ENCODE data around the gene GPAT3.

The GPAT3 gene

DNA sequence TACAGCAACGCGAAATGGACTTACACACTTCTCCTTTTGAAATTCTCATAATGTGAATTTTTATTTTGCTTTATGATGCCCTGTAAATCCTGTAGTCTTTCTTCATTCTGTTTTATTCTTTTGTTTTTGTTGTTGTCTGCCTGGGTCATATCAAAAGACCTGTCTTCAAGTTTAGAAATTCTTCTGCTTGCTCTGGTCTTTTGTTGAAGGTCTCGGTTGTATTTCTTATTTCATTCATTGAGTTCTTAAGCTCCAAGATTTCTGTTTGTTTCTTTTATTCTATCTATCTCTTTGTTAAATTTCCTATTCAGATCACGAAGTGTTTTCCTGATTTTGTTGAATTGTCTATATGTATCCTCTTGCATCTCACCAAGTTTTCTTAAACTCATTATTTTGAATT, 78.1 kb downstream of the GPAT3 start:
- H3K79me2 ChIP-seq (ENCODE audit: control insufficient read depth, low read length): no peaks in the 10 kb centered on the region
- H3F3A ChIP-seq (ENCODE audit: control insufficient read depth, insufficient read depth): no peaks in the 10 kb centered on the region
- H3K9me2 ChIP-seq (replicated peaks; ENCODE audit: control insufficient read depth, low read length): no peaks in the 10 kb centered on the region
- no peak overlapping the region for H3K4me3 ChIP-seq (ENCODE audit: low read length)
- no peaks in the 10 kb centered on the region for H3K36me3 ChIP-seq (ENCODE audit: control insufficient read depth, low read length)
- no peaks in the 10 kb centered on the region for H3K27me3 ChIP-seq (ENCODE audit: control insufficient read depth, low read length)
- H3K4me2 ChIP-seq (ENCODE audit: low read length): no peak overlapping the region
- H3K27ac ChIP-seq (ENCODE audit: low read depth, low read length): no peak overlapping the region
- no peaks in the 10 kb centered on the region; the same call in none of the 2 replicates for H3K9me3 ChIP-seq (ENCODE audit: control insufficient read depth, insufficient read depth, low read length)
- no peak for TF ChIP-seq EZH2phosphoT487 (IDR thresholded peaks at IDR 0.05; ENCODE audit: borderline replicate concordance, low read length)
- TF ChIP-seq, protein P1, sequence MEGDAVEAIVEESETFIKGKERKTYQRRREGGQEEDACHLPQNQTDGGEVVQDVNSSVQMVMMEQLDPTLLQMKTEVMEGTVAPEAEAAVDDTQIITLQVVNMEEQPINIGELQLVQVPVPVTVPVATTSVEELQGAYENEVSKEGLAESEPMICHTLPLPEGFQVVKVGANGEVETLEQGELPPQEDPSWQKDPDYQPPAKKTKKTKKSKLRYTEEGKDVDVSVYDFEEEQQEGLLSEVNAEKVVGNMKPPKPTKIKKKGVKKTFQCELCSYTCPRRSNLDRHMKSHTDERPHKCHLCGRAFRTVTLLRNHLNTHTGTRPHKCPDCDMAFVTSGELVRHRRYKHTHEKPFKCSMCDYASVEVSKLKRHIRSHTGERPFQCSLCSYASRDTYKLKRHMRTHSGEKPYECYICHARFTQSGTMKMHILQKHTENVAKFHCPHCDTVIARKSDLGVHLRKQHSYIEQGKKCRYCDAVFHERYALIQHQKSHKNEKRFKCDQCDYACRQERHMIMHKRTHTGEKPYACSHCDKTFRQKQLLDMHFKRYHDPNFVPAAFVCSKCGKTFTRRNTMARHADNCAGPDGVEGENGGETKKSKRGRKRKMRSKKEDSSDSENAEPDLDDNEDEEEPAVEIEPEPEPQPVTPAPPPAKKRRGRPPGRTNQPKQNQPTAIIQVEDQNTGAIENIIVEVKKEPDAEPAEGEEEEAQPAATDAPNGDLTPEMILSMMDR (IDR thresholded peaks at IDR 0.05; ENCODE audit: low read depth, low read length, poor library complexity, severe bottlenecking): no peak
- no peaks in the 10 kb centered on the region for H4K20me1 ChIP-seq (ENCODE audit: control insufficient read depth, insufficient read depth, low read depth, low read length)
- H3K4me1 ChIP-seq (ENCODE audit: control insufficient read depth, low read length): no peaks in the 10 kb centered on the region

GRCh38 chr4:83616252-83616651, 80.3 kb downstream of the GPAT3 start:
- Histone ChIP-seq H3K27ac (ENCODE audit: low read depth, low read length) (no peak overlapping the region), H3K79me2 (ENCODE audit: control insufficient read depth, low read length) (no peaks in the 10 kb centered on the region), H3F3A (ENCODE audit: control insufficient read depth, insufficient read depth) (no peaks in the 10 kb centered on the region), H3K4me1 (ENCODE audit: control insufficient read depth, low read length) (no peaks in the 10 kb centered on the region), H4K20me1 (ENCODE audit: control insufficient read depth, insufficient read depth, low read depth, low read length) (no peaks in the 10 kb centered on the region), H3K4me3 (ENCODE audit: low read length) (no peak overlapping the region), H3K27me3 (ENCODE audit: control insufficient read depth, low read length) (peaks cover 2% of the 10 kb centered on the region; the same call in 1 of the 2 replicates), H3K4me2 (ENCODE audit: low read length) (no peak overlapping the region), H3K36me3 (ENCODE audit: control insufficient read depth, low read length) (no peaks in the 10 kb centered on the region), H3K9me3 (ENCODE audit: control insufficient read depth, insufficient read depth, low read length) (peaks cover 3% of the 10 kb centered on the region), H3K9me2 (replicated peaks; ENCODE audit: control insufficient read depth, low read length) (no peaks in the 10 kb centered on the region)
- no peak for TF ChIP-seq EZH2phosphoT487 (IDR thresholded peaks at IDR 0.05; ENCODE audit: borderline replicate concordance, low read length)
- TF ChIP-seq, protein P1 (IDR thresholded peaks at IDR 0.05; ENCODE audit: low read depth, low read length, poor library complexity, severe bottlenecking): no peak

DNA sequence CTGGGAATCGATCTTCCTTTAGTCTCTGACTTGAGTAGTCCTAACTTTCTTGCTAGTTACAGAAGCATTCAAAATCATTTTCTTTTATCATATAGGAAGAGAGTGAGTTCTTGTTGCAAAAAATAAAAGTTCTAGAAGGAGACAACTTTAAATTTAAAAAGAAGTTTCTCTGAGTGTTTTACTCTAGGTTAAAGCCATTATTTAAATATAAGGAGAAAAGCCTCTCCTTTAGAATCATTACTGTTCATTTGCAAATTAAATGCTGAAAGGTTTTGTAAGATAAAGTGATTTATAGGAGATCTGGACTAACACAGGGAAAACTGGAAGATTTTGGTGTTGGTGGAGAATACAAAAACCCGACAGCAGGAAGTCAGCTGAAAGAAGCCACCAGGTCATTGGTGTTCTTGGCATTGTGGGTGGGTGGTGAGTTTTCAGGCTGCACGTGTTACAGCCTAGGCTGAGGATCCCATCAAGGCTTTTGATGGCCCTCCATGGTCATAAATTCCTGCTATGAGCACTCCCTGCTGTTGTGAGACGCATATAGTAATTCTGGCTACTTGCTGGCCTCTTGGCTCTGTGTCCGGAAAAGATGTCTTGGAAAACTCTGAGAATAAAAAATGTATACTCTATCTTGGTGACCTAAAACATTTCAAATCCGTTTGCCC, 81.6 kb downstream of the GPAT3 start:
- Histone ChIP-seq H3K9me3 (ENCODE audit: control insufficient read depth, insufficient read depth, low read length) (peaks cover 14% of the 10 kb centered on the region), H3K9me2 (replicated peaks; ENCODE audit: control insufficient read depth, low read length) (no peaks in the 10 kb centered on the region), H3K27ac (ENCODE audit: low read depth, low read length) (no peak overlapping the region), H4K20me1 (ENCODE audit: control insufficient read depth, insufficient read depth, low read depth, low read length) (no peaks in the 10 kb centered on the region), H3K4me3 (ENCODE audit: low read length) (no peak overlapping the region), H3K36me3 (ENCODE audit: control insufficient read depth, low read length) (no peaks in the 10 kb centered on the region), H3K79me2 (ENCODE audit: control insufficient read depth, low read length) (no peaks in the 10 kb centered on the region), H3K27me3 (ENCODE audit: control insufficient read depth, low read length) (peaks cover 2% of the 10 kb centered on the region; the same call in 1 of the 2 replicates), H3F3A (ENCODE audit: control insufficient read depth, insufficient read depth) (no peaks in the 10 kb centered on the region), H3K4me2 (ENCODE audit: low read length) (no peak overlapping the region), H3K4me1 (ENCODE audit: control insufficient read depth, low read length) (no peaks in the 10 kb centered on the region)
- TF ChIP-seq EZH2phosphoT487 (IDR thresholded peaks at IDR 0.05; ENCODE audit: borderline replicate concordance, low read length): no peak
- TF ChIP-seq, protein P1 (IDR thresholded peaks at IDR 0.05; ENCODE audit: low read depth, low read length, poor library complexity, severe bottlenecking): no peak
